Tibial artery (tissue), 4 donors: Measurements from ENCODE around the gene CD44.

Experiments
- DNase-seq, 2 donors: peaks; one replicate each; pipeline ENCODE4 v3.0.0-alpha.2; 2019
- H3K27ac ChIP-seq, 2 donors: fragments of 200-600 bp; sonication (generic) in 1 of 2; 1 replicate in 1 of 2; 2 replicates in 1 of 2; pipeline ENCODE4 v1.5.1; 2018 to 2019; ENCODE audit warnings: mild to moderate bottlenecking in 1 of 2
- H3K27me3 ChIP-seq, 2 donors: fragments of 200-600 bp; sonication (generic) in 1 of 2; one replicate each; pipeline versions ENCODE4 v1.5.1 to v1.6.0; 2016 to 2019
- H3K36me3 ChIP-seq, 3 donors: fragments of 200-600 bp; sonication (generic) in 2 of 3; one replicate each; pipeline ENCODE4 v1.5.1; 2016 to 2019; ENCODE audit warnings: mild to moderate bottlenecking in 2 of 3
- H3K4me1 ChIP-seq, 4 donors: fragments of 200-600 bp; sonication (generic) in 2 of 4; 1 replicate in 3 of 4; 2 replicates in 1 of 4; pipeline ENCODE4 v1.5.1; 2016 to 2019
- H3K4me3 ChIP-seq, 2 donors: fragments of 200-600 bp; sonication (generic) in 1 of 2; 1 replicate in 1 of 2; 2 replicates in 1 of 2; pipeline ENCODE4 v1.5.1; 2018 to 2019; ENCODE audit warnings: mild to moderate bottlenecking in 2 of 2
- H3K9me3 ChIP-seq, 3 donors: fragments of 200-600 bp; sonication (generic) in 1 of 3; one replicate each; pipeline ENCODE4 v1.5.1; 2016 to 2019
- intact Hi-C: fragments of 100-400 bp; cut with DNase I; formaldehyde crosslinking; loops from one replicate; pipeline ENCODE4 v1.15.0; 2023; ENCODE audit warnings: low total_unique reads
- TF ChIP-seq, protein P1 (sequence below), 2 experiments: fragments of 200-600 bp in 1 of 2; fragments of 450-650 bp in 1 of 2; IDR thresholded peaks; one replicate each; pipeline ENCODE4 v1.5.1; 2017 to 2019; ENCODE audit warnings: antibody characterized with exemption in 2 of 2, mild to moderate bottlenecking in 1 of 2, moderate library complexity in 1 of 2

The CD44 gene

DNA sequence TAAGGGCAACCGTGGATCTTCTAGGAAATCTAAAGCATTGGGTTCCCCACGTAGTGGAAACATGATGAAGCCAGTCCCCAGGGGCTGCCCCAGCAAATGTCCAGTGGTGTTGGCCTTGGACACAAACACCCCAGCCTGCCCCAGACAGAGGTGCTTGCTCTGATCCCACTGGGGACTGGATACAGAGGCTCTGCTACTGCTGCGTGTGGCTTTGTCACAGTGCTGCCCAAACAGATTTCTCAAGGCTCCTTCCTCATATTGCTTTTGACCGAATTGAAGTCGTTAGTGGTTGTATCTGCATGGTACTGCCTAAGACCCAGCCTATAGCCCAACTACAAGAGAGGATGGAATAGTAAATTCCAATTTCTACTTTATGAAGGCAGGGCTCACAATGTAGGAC lies 40.1 kb upstream of the CD44 start:
- peaks cover 0 to 62% (median 29%) of the 10 kb centered on the region in 4 donors for H3K4me1 ChIP-seq
- H3K9me3 ChIP-seq: no peaks in the 10 kb centered on the region
- H3K27me3 ChIP-seq: no peaks in the 10 kb centered on the region
- DNase-seq: no peak
- TF ChIP-seq, protein P1, sequence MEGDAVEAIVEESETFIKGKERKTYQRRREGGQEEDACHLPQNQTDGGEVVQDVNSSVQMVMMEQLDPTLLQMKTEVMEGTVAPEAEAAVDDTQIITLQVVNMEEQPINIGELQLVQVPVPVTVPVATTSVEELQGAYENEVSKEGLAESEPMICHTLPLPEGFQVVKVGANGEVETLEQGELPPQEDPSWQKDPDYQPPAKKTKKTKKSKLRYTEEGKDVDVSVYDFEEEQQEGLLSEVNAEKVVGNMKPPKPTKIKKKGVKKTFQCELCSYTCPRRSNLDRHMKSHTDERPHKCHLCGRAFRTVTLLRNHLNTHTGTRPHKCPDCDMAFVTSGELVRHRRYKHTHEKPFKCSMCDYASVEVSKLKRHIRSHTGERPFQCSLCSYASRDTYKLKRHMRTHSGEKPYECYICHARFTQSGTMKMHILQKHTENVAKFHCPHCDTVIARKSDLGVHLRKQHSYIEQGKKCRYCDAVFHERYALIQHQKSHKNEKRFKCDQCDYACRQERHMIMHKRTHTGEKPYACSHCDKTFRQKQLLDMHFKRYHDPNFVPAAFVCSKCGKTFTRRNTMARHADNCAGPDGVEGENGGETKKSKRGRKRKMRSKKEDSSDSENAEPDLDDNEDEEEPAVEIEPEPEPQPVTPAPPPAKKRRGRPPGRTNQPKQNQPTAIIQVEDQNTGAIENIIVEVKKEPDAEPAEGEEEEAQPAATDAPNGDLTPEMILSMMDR (IDR thresholded peaks at IDR 0.05): no peak
- intact Hi-C loops: no loop called here
- peak overlapping the region; percentile 42 to 65 for H3K27ac ChIP-seq
- H3K4me3 ChIP-seq: no peak overlapping the region
- H3K36me3 ChIP-seq: no peaks in the 10 kb centered on the region

DNA sequence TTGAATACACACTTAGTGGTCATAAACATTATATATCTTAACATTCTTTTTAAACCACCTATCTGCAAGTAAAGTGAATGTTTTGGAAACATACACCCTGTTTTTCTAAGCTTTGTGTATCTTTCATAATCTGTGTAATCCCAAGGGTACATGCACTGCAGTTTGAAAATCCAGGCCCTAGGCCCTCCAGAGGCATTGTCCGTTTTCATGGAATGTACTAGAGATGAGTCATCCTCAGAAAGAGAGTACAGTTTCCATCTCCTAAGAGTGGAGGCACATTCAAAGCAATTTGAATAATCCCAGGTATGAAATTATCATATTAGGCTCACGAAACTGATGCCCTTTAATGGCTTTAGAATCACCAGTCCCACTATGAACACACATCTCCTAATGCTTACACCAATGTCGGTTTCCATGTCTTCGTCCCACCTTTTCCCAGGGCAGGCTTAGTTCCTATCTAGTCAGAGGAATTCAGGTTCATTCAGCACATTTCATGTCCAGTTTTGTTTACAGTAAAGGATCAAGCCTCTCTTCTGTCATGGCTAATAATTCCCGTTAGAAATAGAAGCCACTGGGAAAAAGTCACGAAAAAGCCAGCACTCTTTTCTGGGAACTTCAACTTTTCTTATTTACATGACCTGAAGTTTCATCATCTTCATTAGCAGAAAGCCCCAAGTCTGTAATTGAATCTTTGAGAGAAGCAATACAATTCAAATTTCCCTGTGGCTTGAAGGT lies 39.5 kb upstream of the CD44 start:
- H3K27ac ChIP-seq: peak overlapping the region; percentile 42 to 65
- no peaks in the 10 kb centered on the region for H3K36me3 ChIP-seq
- intact Hi-C loops: no loop called here

DNA sequence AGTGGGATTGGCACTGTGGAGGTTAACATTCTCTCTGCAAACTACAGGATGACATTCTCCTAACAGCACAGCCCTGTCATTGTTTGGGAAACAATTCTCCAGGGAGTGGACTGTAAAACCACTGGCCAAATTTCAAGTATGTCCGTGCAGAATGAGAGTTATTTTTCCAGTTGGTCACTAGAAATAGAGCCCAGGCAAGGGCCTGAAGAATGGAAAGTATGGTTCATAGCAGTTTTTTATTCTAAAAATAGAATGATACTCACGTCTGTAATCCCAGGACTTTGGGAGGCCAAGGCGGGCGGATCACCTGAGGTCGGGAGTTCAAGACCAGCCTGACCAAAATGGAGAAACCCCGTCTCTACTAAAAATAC lies 39.0 kb upstream of the CD44 start:
- TF ChIP-seq, protein P1 (IDR thresholded peaks at IDR 0.05): no peak
- Histone ChIP-seq H3K27me3 (no peaks in the 10 kb centered on the region), H3K27ac (peak overlapping the region; percentile 59 to 65), H3K36me3 (no peaks in the 10 kb centered on the region), H3K4me3 (no peak overlapping the region), H3K4me1 (peaks cover 0 to 63% (median 31%) of the 10 kb centered on the region in 4 donors), H3K9me3 (no peaks in the 10 kb centered on the region)
- no peak for DNase-seq
- intact Hi-C loops: no loop called here

More for the DNA sequence above, 39.5 kb upstream of the CD44 start:
- peaks cover 0 to 62% (median 29%) of the 10 kb centered on the region in 4 donors for H3K4me1 ChIP-seq
- TF ChIP-seq, protein P1 (IDR thresholded peaks at IDR 0.05): no peak
- DNase-seq: no peak
- no peaks in the 10 kb centered on the region for H3K27me3 ChIP-seq
- H3K9me3 ChIP-seq: no peaks in the 10 kb centered on the region
- no peak overlapping the region for H3K4me3 ChIP-seq

DNA sequence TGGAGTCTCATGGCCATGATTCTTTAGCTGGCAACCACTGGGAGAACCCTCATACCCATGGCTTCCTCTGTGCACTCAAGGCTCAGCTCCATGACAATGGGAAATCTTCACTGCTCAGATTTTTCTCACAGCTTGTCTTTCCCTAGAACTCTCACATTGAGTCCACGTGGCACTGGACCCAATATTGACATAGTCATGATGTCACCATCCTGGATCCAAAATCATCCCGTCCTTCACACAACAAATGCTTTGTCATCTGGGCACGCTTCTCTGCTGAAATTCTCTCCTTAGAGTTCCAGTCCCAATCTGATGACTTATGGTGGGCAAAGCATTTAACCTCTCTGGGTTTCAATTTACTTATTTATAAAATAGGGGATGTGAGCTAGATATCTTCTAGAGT lies 37.7 kb upstream of the CD44 start:
- DNase-seq: no peak
- Histone ChIP-seq H3K9me3 (no peaks in the 10 kb centered on the region), H3K27ac (peak overlapping the region; percentile 10 to 59), H3K27me3 (no peaks in the 10 kb centered on the region), H3K36me3 (no peaks in the 10 kb centered on the region), H3K4me1 (peaks cover 0 to 76% (median 39%) of the 10 kb centered on the region in 4 donors), H3K4me3 (no peak overlapping the region)
- intact Hi-C loops: no loop called here
- TF ChIP-seq, protein P1 (IDR thresholded peaks at IDR 0.05): no peak

DNA sequence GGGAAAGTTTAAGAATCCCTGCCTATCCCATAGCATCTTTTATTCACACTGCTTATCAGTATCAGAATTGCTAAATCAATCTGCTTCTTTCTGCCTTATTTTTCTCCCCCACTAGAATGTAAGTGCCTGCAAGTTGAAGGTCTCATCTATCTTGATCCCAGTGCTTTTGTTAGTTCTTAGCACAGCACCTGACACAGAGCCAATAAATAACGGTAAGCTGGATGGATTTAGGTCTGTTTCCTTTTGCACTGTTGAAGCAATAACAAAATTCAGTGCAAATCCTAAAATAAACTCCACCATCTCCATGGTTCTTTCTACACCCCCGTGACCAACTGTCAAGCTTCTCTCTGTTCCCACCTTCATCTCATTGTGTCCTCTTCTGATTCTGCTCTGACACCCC lies 36.7 kb upstream of the CD44 start:
- DNase-seq: no peak
- intact Hi-C loops: no loop called here
- Histone ChIP-seq H3K9me3 (no peaks in the 10 kb centered on the region), H3K27ac (peak overlapping the region; percentile 12 to 40), H3K4me1 (peaks cover 0 to 69% (median 40%) of the 10 kb centered on the region in 4 donors), H3K36me3 (no peaks in the 10 kb centered on the region), H3K4me3 (no peak overlapping the region), H3K27me3 (no peaks in the 10 kb centered on the region)
- TF ChIP-seq, protein P1 (IDR thresholded peaks at IDR 0.05): no peak
